Testis (tissue), 3 donors: ENCODE data around the gene NOL4L. TPM values are rescaled to one million over a fixed set of nuclear protein-coding genes. Genes with fewer than 3 reads are reported as not detected.

Experiments used
- DNase-seq: peaks from one replicate; pipeline ENCODE4 v3.0.0-alpha.2; 2019
- H3K27ac ChIP-seq, 2 donors: fragments of 200-600 bp; sonication (generic); one replicate each; pipeline ENCODE4 v1.5.1; 2019
- H3K27me3 ChIP-seq: fragments of 200-600 bp; sonication (generic); one replicate; pipeline ENCODE4 v1.5.1; 2019
- H3K36me3 ChIP-seq: fragments of 200-600 bp; sonication (generic); one replicate; pipeline ENCODE4 v1.5.1; 2017; ENCODE audit warnings: low read depth; ENCODE audit errors: missing control alignments
- H3K4me1 ChIP-seq: fragments of 200-600 bp; sonication (generic); one replicate; pipeline ENCODE4 v1.5.1; 2019
- H3K4me3 ChIP-seq, 2 donors: fragments of 200-600 bp; sonication (generic); one replicate each; pipeline ENCODE4 v1.5.1; 2017 to 2019
- H3K9me3 ChIP-seq: fragments of 200-600 bp; sonication (generic); one replicate; pipeline ENCODE4 v1.5.1; 2017
- CTCF ChIP-seq, 3 experiments: fragments of 450-650 bp in 2 of 3; fragments of 200-600 bp in 1 of 3; sonication (generic) in 1 of 3; IDR thresholded peaks; one replicate each; pipeline ENCODE4 v1.5.1; 2016 to 2019; ENCODE audit warnings: antibody characterized with exemption in 3 of 3, mild to moderate bottlenecking in 2 of 3, moderate library complexity in 1 of 3
- POLR2A ChIP-seq: fragments of 450-650 bp; IDR thresholded peaks from one replicate; pipeline ENCODE4 v1.6.1; 2017; ENCODE audit warnings: antibody characterized with exemption, mild to moderate bottlenecking, moderate library complexity
- WGBS, 2 donors: methylation state at CpG; one replicate each; pipeline ENCODE4 v1.1.5; 2018; 5-methylcytosine and 5-hydroxymethylcytosine counted together
- intact Hi-C: fragments of 100-400 bp; cut with DNase I; formaldehyde crosslinking; loops from one replicate; pipeline ENCODE4 v1.15.1; 2023; ENCODE audit warnings: low total_unique reads
- polyA plus RNA-seq: library from polyadenylated mRNA; stranded (reverse); fragments of 350-450 nt; fragmentation: Illumina TruSeq; extraction: RNeasy Lipid Tissue Mini Kit (QIAGEN cat#74804); gene quantifications from one replicate; pipeline ENCODE4 v1.2.3, GENCODE V29; 2014; ENCODE audit warnings: low read depth, low replicate concordance; ENCODE audit not compliant: insufficient read depth
- total RNA-seq, 2 donors: library from RNA; depleted of rRNA; stranded (reverse); fragments of >200 nt; gene quantifications; one replicate each; pipeline ENCODE4 v1.2.3, GENCODE V29; 2016

Gene NOL4L
- total and polyA plus RNA-seq, 3 donors from 2014 or later: 100.0 to 129 (median 115) TPM

GRCh38 chr20:32537657-32538525, 47.2 kb downstream of the NOL4L start:
- H3K27ac ChIP-seq: peak overlapping the region in 1 of 2 donors; percentile 15
- H3K9me3 ChIP-seq: no peaks in the 10 kb centered on the region
- H3K27me3 ChIP-seq: no peaks in the 10 kb centered on the region
- H3K36me3 ChIP-seq: no peaks in the 10 kb centered on the region
- WGBS, 2 donors: 45 to 54% methylated on average over 16 to 17 of the region's 18 CpGs
- H3K4me1 ChIP-seq: peaks cover 32% of the 10 kb centered on the region
- no peak for TF ChIP-seq POLR2A
- no peak for TF ChIP-seq CTCF (IDR thresholded peaks at IDR 0.05)
- H3K4me3 ChIP-seq: no peak overlapping the region
- intact Hi-C loops: no loop called here
- DNase-seq: no peak

GRCh38 chr20:32536851-32537656, 48.1 kb downstream of the NOL4L start:
- 7% methylated on average over 28 to 49 of the region's 62 CpGs for WGBS, 2 donors
- no peak overlapping the region for H3K27ac ChIP-seq
- H3K4me3 ChIP-seq: peak overlapping the region; percentile 43 to 64
- TF ChIP-seq CTCF (IDR thresholded peaks at IDR 0.05) (no peak), POLR2A (no peak)
- peaks cover 32% of the 10 kb centered on the region for H3K4me1 ChIP-seq
- no peaks in the 10 kb centered on the region for H3K27me3 ChIP-seq
- DNase-seq: peak; percentile 55
- no peaks in the 10 kb centered on the region for H3K9me3 ChIP-seq
- H3K36me3 ChIP-seq: no peaks in the 10 kb centered on the region
- intact Hi-C loops: no loop called here

- no peak overlapping the region for H3K27ac ChIP-seq
- intact Hi-C loops: no loop called here
- peak; percentile 68 for DNase-seq
- no peaks in the 10 kb centered on the region for H3K27me3 ChIP-seq
- H3K4me3 ChIP-seq: peak overlapping the region; percentile 43 to 64
- no peaks in the 10 kb centered on the region for H3K36me3 ChIP-seq
- H3K9me3 ChIP-seq: no peaks in the 10 kb centered on the region
- WGBS, 2 donors: 0 to 5% methylated on average over 3 to 58 of the region's 68 CpGs
- peaks cover 32% of the 10 kb centered on the region for H3K4me1 ChIP-seq
- no peak for TF ChIP-seq POLR2A
- no peak for TF ChIP-seq CTCF (IDR thresholded peaks at IDR 0.05)
Measured at GRCh38 chr20:32535953-32536823, 48.9 kb downstream of the NOL4L start.

GRCh38 chr20:32535316-32535952, 49.7 kb downstream of the NOL4L start:
- WGBS, 2 donors: 55 to 59% methylated on average over 18 of the region's 18 CpGs
- intact Hi-C loops: no loop called here
- TF ChIP-seq CTCF (IDR thresholded peaks at IDR 0.05) (no peak), POLR2A (no peak)
- no peak overlapping the region for H3K27ac ChIP-seq
- H3K4me1 ChIP-seq: peaks cover 32% of the 10 kb centered on the region
- H3K9me3 ChIP-seq: no peaks in the 10 kb centered on the region
- no peaks in the 10 kb centered on the region for H3K36me3 ChIP-seq
- peak overlapping the region; percentile 43 to 64 for H3K4me3 ChIP-seq
- no peaks in the 10 kb centered on the region for H3K27me3 ChIP-seq
- no peak for DNase-seq
